GM10248 (cell line): ENCODE results near the gene CHST8.
"Not testable (repeated sequence)": the region's sequence is repeated elsewhere in the genome, so short reads cannot be mapped to it uniquely, and the experiment has no call there.

Experiments
- CTCF ChIA-PET: fragments of 300-600 bp; sonication (Branson Sonifier 250); formaldehyde crosslinking; extraction: SDS; loops from one replicate; lab custom pipeline; 2021; ENCODE audit warnings: antibody characterized with exemption; lab: Yijun Ruan, JAX
- POLR2A ChIA-PET: fragments of 350-650 bp; sonication (Branson Sonifier 250); formaldehyde crosslinking; extraction: SDS; loops from one replicate; lab custom pipeline; 2020; ENCODE audit warnings: antibody characterized with exemption; lab: Yijun Ruan, JAX
- DNase-seq: peaks from one replicate; pipeline ENCODE4 v3.0.0; 2012; ENCODE audit errors: extremely low spot score
- CTCF ChIP-seq: IDR thresholded peaks from 2 replicates; pipeline ENCODE4 v1.5.1; 2012; ENCODE audit warnings: mild to moderate bottlenecking, low read depth; ENCODE audit errors: extremely low read depth, missing control alignments, control extremely low read depth

CHST8 gene

GRCh38 chr19:33818411-33818810 is 196.7 kb downstream of the CHST8 start:
- ChIA-PET POLR2A (no interaction called here), CTCF (interaction anchor here (0.8 to 0.9 kb wide), 2 partner anchors 14 to 402 kb away, joined by 3 read pairs; no protein-coding TSS in a partner anchor)
- no peak for TF ChIP-seq CTCF
- no peak for DNase-seq

GRCh38 chr19:33819078-33819477 is 197.3 kb downstream of the CHST8 start:
- DNase-seq, POLR2A ChIA-PET: not testable (repeated sequence)
- CTCF ChIA-PET = interaction anchor here (1.1 kb wide), 1 partner anchor 14 kb away, joined by 4 read pairs; no protein-coding TSS in a partner anchor

- DNase-seq = no peak
- ChIA-PET CTCF (interaction anchor here (1.1 kb wide), 1 partner anchor 13 kb away, joined by 4 read pairs; no protein-coding TSS in a partner anchor), POLR2A (no interaction called here)
- TF ChIP-seq CTCF = no peak
Observed at GRCh38 chr19:33819506-33819879, 197.7 kb downstream of the CHST8 start.

- DNase-seq = peak; percentile 40
- ChIA-PET POLR2A (no interaction called here), CTCF (interaction anchor here (1.1 kb wide), 1 partner anchor 12 kb away, joined by 4 read pairs; no protein-coding TSS in a partner anchor)
- TF ChIP-seq CTCF = no peak
Observed at GRCh38 chr19:33819880-33820781, 198.4 kb downstream of the CHST8 start.

- DNase-seq = no peak
- POLR2A ChIA-PET = no interaction called here
- TF ChIP-seq CTCF = no peak
- CTCF ChIA-PET = no interaction called here
Observed at GRCh38 chr19:33821871-33822270, 200.1 kb downstream of the CHST8 start.
